Fibroblast of lung (primary cell): ENCODE results near the gene COL4A2. TPM values are rescaled to one million over a fixed set of nuclear protein-coding genes. Genes with fewer than 3 reads are reported as not detected.

ENCODE experiments used
- DNase-seq, 2 donors: peaks; one replicate each; pipeline versions ENCODE4 v3.0.0 to v3.0.0-alpha.2; 2010; ENCODE audit warnings: low read depth in 2 of 2
- H2AFZ ChIP-seq: 2 replicates; pipeline ENCODE4 v1.5.1; 2012; ENCODE audit warnings: low read length, control low read depth, inconsistent platforms
- H3K27ac ChIP-seq: 2 replicates; pipeline ENCODE4 v1.5.1; 2011; ENCODE audit warnings: low read length, control low read depth; ENCODE audit not compliant: insufficient read depth
- H3K27me3 ChIP-seq: 2 replicates; pipeline ENCODE4 v1.5.1; 2011; ENCODE audit warnings: mild to moderate bottlenecking, low read length; ENCODE audit not compliant: control insufficient read depth, insufficient read depth
- H3K36me3 ChIP-seq: 2 replicates; pipeline ENCODE4 v1.5.1; 2011; ENCODE audit warnings: low read length; ENCODE audit not compliant: control insufficient read depth, insufficient read depth
- H3K4me1 ChIP-seq: 2 replicates; pipeline ENCODE4 v1.5.1; 2011; ENCODE audit warnings: low read length; ENCODE audit not compliant: control insufficient read depth, insufficient read depth; ENCODE audit errors: extremely low read depth
- H3K4me2 ChIP-seq: 2 replicates; pipeline ENCODE4 v1.5.1; 2011; ENCODE audit warnings: low read length, control low read depth; ENCODE audit not compliant: insufficient read depth; ENCODE audit errors: extremely low read depth
- H3K4me3 ChIP-seq, 4 experiments: fragments of 200-600 bp in 1 of 4; sonication (generic) in 1 of 4; replicated peaks in 1 of 4; 2 replicates each; pipeline ENCODE4 v1.5.1; 2011 to 2016; ENCODE audit warnings: low read length in 4 of 4, low read depth in 3 of 4, mild to moderate bottlenecking in 3 of 4, control low read depth in 2 of 4, inconsistent platforms in 1 of 4, mixed read lengths in 1 of 4; ENCODE audit not compliant: insufficient read depth in 1 of 4; ENCODE audit errors: control extremely low read depth in 1 of 4
- H3K79me2 ChIP-seq: 2 replicates; pipeline ENCODE4 v1.5.1; 2012; ENCODE audit warnings: mild to moderate bottlenecking, low read length, inconsistent platforms; ENCODE audit not compliant: control insufficient read depth, insufficient read depth
- H3K9ac ChIP-seq: 2 replicates; pipeline ENCODE4 v1.5.1; 2011; ENCODE audit warnings: mild to moderate bottlenecking, low read length, control low read depth; ENCODE audit not compliant: insufficient read depth
- H3K9me3 ChIP-seq: 2 replicates; pipeline ENCODE4 v1.5.1; 2012; ENCODE audit warnings: low read depth, low read length; ENCODE audit not compliant: control insufficient read depth, insufficient read depth
- H4K20me1 ChIP-seq: 2 replicates; pipeline ENCODE4 v1.5.1; 2011; ENCODE audit warnings: low read length; ENCODE audit not compliant: control insufficient read depth, insufficient read depth; ENCODE audit errors: extremely low read depth
- CTCF ChIP-seq, 2 donors: IDR thresholded peaks in 1 of 2; conservative IDR thresholded peaks in 1 of 2; 1 replicate in 1 of 2; 2 replicates in 1 of 2; pipeline ENCODE4 v1.5.1; 2011 to 2012; ENCODE audit warnings: low read length in 2 of 2, control low read depth in 1 of 2, inconsistent platforms in 1 of 2, low read depth in 1 of 2, mild to moderate bottlenecking in 1 of 2
- EZH2 ChIP-seq: IDR thresholded peaks from 2 replicates; pipeline ENCODE4 v1.5.1; 2012; ENCODE audit warnings: low read length, control low read depth, mild to moderate bottlenecking; ENCODE audit errors: missing control alignments
- polyA plus RNA-seq, 2 donors: library from polyadenylated mRNA; depleted of rRNA in 1 of 2; stranded (reverse) in 1 of 2; unstranded in 1 of 2; fragments of >200 nt; gene quantifications; 2 replicates each; pipeline ENCODE4 v1.2.1, GENCODE V29; 2011 to 2012; ENCODE audit warnings: missing spikeins in 1 of 2
- total RNA-seq: library from RNA; depleted of rRNA; stranded (reverse); fragments of >200 nt; gene quantifications from 2 replicates; pipeline ENCODE4 v1.2.1, GENCODE V29; 2014

COL4A2 gene
- total and polyA plus RNA-seq, 2 donors (not counting 1 experiment from before 2014, with no cell fraction given): 93.1 to 463 TPM

GRCh38 chr13:110396913-110397381 is 89.9 kb downstream of the COL4A2 start:
- no peaks in the 10 kb centered on the region for H4K20me1 ChIP-seq
- no peak overlapping the region for H2AFZ ChIP-seq
- H3K4me3 ChIP-seq: peak overlapping the region in 3 of 4 experiments; percentile 20 to 53 (median 44)
- peak overlapping the region; percentile 78 for H3K4me2 ChIP-seq
- H3K9me3 ChIP-seq: no peaks in the 10 kb centered on the region
- no peaks in the 10 kb centered on the region for H3K36me3 ChIP-seq
- peaks cover 41% of the 10 kb centered on the region for H3K4me1 ChIP-seq
- H3K9ac ChIP-seq: peak overlapping the region; percentile 53
- TF ChIP-seq CTCF (conservative IDR thresholded peaks at IDR 0.05 in 1 of 2, IDR thresholded peaks at IDR 0.05 in 1 of 2; ENCODE audit: low read depth in 1 of 2, low read length in 2 of 2) (no peak), EZH2 (no peak)
- no peaks in the 10 kb centered on the region for H3K27me3 ChIP-seq
- DNase-seq: peak; percentile 100
- peak overlapping the region; percentile 93 for H3K27ac ChIP-seq
- peaks cover 5% of the 10 kb centered on the region for H3K79me2 ChIP-seq

- no peaks in the 10 kb centered on the region for H3K27me3 ChIP-seq
- peak overlapping the region; percentile 53 for H3K9ac ChIP-seq
- H3K79me2 ChIP-seq: peaks cover 5% of the 10 kb centered on the region
- no peaks in the 10 kb centered on the region for H3K9me3 ChIP-seq
- peak overlapping the region; percentile 78 for H3K4me2 ChIP-seq
- TF ChIP-seq CTCF (conservative IDR thresholded peaks at IDR 0.05 in 1 of 2, IDR thresholded peaks at IDR 0.05 in 1 of 2; ENCODE audit: low read depth in 1 of 2, low read length in 2 of 2): no peak
- no peak for TF ChIP-seq EZH2
- H3K27ac ChIP-seq: peak overlapping the region; percentile 92
- H3K4me1 ChIP-seq: peaks cover 39% of the 10 kb centered on the region
- no peaks in the 10 kb centered on the region for H4K20me1 ChIP-seq
- DNase-seq: peak; percentile 90 to 98
- H2AFZ ChIP-seq: no peak overlapping the region
- peak overlapping the region; percentile 1 to 53 (median 32) for H3K4me3 ChIP-seq
- no peaks in the 10 kb centered on the region for H3K36me3 ChIP-seq
Observed at GRCh38 chr13:110397436-110398115, 90.5 kb downstream of the COL4A2 start.

GRCh38 chr13:110398564-110399507 is 91.8 kb downstream of the COL4A2 start:
- H3K4me2 ChIP-seq: no peak overlapping the region
- no peak overlapping the region for H3K9ac ChIP-seq
- peaks cover 48% of the 10 kb centered on the region for H3K4me1 ChIP-seq
- peak overlapping the region; percentile 92 for H3K27ac ChIP-seq
- no peaks in the 10 kb centered on the region for H3K36me3 ChIP-seq
- peaks cover 5% of the 10 kb centered on the region for H3K79me2 ChIP-seq
- no peaks in the 10 kb centered on the region for H4K20me1 ChIP-seq
- no peaks in the 10 kb centered on the region for H3K9me3 ChIP-seq
- no peak for TF ChIP-seq CTCF (conservative IDR thresholded peaks at IDR 0.05 in 1 of 2, IDR thresholded peaks at IDR 0.05 in 1 of 2; ENCODE audit: low read depth in 1 of 2, low read length in 2 of 2)
- no peak for TF ChIP-seq EZH2
- DNase-seq: peak; percentile 70 to 94
- no peak overlapping the region for H3K4me3 ChIP-seq
- H3K27me3 ChIP-seq: no peaks in the 10 kb centered on the region
- no peak overlapping the region for H2AFZ ChIP-seq
